Osteoblast (primary cell): Measurements from ENCODE around the gene SPATC1L. TPM values are rescaled to one million over a fixed set of nuclear protein-coding genes. Genes with fewer than 3 reads are reported as not detected.

Experiments used
- DNase-seq: peaks from one replicate; pipeline ENCODE4 v3.0.0; 2011; ENCODE audit warnings: low spot score, mixed read lengths; ENCODE audit not compliant: insufficient read length; ENCODE audit errors: missing footprints
- H2AFZ ChIP-seq: 2 replicates; pipeline ENCODE4 v1.6.0; 2011; ENCODE audit warnings: mild to moderate bottlenecking, low read length
- H3K27ac ChIP-seq: 2 replicates; pipeline ENCODE4 v1.5.1; 2011; ENCODE audit warnings: mild to moderate bottlenecking, low read depth, low read length, moderate library complexity
- H3K27me3 ChIP-seq: 2 replicates; pipeline ENCODE4 v1.6.0; 2012; ENCODE audit warnings: mild to moderate bottlenecking, control low read depth, inconsistent platforms, low read length, moderate library complexity; ENCODE audit not compliant: insufficient read depth
- H3K36me3 ChIP-seq: 2 replicates; pipeline ENCODE4 v1.5.1; 2011; ENCODE audit warnings: mild to moderate bottlenecking, low read length, control low read depth, moderate library complexity; ENCODE audit not compliant: insufficient read depth
- H3K4me1 ChIP-seq: 2 replicates; pipeline ENCODE4 v1.5.1; 2011; ENCODE audit warnings: mild to moderate bottlenecking, low read length, control low read depth, moderate library complexity; ENCODE audit not compliant: insufficient read depth
- H3K4me2 ChIP-seq: 2 replicates; pipeline ENCODE4 v1.6.0; 2011; ENCODE audit warnings: mild to moderate bottlenecking, low read length; ENCODE audit not compliant: insufficient read depth
- H3K4me3 ChIP-seq: fragments of 200-600 bp; sonication (generic); 3 replicates; pipeline ENCODE4 v1.5.1; 2012; ENCODE audit warnings: mild to moderate bottlenecking, low read length, inconsistent platforms; ENCODE audit not compliant: insufficient read depth
- H3K79me2 ChIP-seq: 2 replicates; pipeline ENCODE4 v1.6.0; 2012; ENCODE audit warnings: mild to moderate bottlenecking, low read length, control low read depth, inconsistent platforms; ENCODE audit not compliant: insufficient read depth
- H3K9me3 ChIP-seq: 2 replicates; pipeline ENCODE4 v1.5.1; 2011; ENCODE audit warnings: low read depth, low read length, control low read depth
- H4K20me1 ChIP-seq: 2 replicates; pipeline ENCODE4 v1.6.0; 2012; ENCODE audit warnings: mild to moderate bottlenecking, low read length, control low read depth; ENCODE audit not compliant: insufficient read depth
- total RNA-seq: library from RNA; depleted of rRNA; stranded (reverse); fragments of >200 nt; gene quantifications from 2 replicates; pipeline ENCODE4 v1.2.3, GENCODE V29; 2012
- TF ChIP-seq, protein P1 (sequence below): IDR thresholded peaks from 2 replicates; pipeline ENCODE4 v1.5.1; 2011; ENCODE audit warnings: mild to moderate bottlenecking, low read depth, low read length, moderate library complexity; ENCODE audit errors: extremely low read depth

SPATC1L gene
- total RNA-seq, 1 donor, result 6.9 TPM

DNA sequence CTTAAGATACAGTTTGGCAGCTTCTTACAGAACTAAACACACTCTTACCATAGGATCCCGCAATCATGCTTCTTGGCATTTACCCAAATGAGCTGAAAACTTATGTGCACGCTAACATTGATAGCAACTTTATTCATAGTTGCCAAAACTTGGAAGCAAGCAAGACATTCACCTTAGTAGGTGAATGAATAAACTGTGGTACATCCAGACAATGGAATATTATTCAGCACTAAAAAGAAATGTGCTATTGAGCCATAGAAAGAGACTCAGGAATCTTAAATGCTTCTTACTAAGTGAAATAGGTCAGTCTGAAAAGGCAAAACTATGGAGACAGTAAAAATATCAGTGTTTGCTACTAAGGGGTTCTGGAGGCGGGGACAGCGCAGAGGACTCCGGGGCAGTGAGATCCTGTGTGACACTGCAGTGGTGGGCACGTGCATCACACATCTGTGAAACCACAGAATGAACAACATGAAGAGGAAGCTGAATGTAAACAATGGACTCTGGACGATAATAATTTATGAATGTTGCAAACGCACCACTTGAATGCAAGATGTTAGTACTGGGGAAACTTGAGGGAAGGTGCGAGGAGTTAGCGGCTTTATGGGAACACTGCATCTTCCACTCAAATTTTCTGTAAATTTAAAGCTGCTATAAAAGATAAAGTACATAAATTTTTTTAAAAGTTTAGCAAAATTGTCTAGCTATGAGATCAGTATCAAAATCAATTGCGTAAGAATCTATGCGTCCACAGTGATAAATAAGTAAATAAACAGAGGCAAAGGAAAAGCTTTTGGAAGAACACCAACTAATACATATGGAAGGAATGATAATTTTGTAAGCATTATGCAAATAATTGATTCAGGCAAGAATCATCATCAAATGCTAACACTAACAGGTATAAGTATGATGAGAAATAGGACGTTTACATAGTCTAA is 15.4 kb upstream of the SPATC1L start:
- TF ChIP-seq, protein P1, sequence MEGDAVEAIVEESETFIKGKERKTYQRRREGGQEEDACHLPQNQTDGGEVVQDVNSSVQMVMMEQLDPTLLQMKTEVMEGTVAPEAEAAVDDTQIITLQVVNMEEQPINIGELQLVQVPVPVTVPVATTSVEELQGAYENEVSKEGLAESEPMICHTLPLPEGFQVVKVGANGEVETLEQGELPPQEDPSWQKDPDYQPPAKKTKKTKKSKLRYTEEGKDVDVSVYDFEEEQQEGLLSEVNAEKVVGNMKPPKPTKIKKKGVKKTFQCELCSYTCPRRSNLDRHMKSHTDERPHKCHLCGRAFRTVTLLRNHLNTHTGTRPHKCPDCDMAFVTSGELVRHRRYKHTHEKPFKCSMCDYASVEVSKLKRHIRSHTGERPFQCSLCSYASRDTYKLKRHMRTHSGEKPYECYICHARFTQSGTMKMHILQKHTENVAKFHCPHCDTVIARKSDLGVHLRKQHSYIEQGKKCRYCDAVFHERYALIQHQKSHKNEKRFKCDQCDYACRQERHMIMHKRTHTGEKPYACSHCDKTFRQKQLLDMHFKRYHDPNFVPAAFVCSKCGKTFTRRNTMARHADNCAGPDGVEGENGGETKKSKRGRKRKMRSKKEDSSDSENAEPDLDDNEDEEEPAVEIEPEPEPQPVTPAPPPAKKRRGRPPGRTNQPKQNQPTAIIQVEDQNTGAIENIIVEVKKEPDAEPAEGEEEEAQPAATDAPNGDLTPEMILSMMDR, result no peak
- Histone ChIP-seq H3K27ac (no peak overlapping the region), H4K20me1 (no peaks in the 10 kb centered on the region), H3K4me3 (no peak overlapping the region), H3K4me1 (no peaks in the 10 kb centered on the region), H3K36me3 (peaks cover 11% of the 10 kb centered on the region), H3K4me2 (no peak overlapping the region), H2AFZ (no peak overlapping the region), H3K27me3 (no peaks in the 10 kb centered on the region), H3K79me2 (no peaks in the 10 kb centered on the region), H3K9me3 (no peaks in the 10 kb centered on the region)
- no peak for DNase-seq

DNA sequence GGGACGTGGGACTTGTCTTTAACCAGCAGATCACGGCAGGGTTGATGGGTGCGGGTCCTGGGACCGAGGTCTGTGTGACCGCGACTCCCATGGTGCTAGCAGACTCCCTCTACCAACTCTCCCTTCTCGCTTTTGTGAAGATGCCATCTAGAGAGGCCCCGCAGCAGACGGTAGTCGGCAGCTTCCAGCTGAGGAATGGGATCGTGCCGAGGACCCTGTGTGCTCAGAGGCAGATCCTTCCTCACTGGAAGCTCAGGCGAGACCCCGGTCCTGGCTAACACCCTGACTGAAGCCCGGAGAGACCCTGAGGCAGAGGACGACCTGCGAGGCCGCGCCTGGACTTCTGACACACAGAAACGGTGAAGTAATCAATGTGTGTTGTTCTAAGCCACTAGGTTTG is 12.5 kb upstream of the SPATC1L start:
- TF ChIP-seq, protein P1, result no peak
- no peak overlapping the region for H3K27ac ChIP-seq
- no peaks in the 10 kb centered on the region for H3K4me1 ChIP-seq
- no peak overlapping the region for H3K4me2 ChIP-seq
- H3K79me2 ChIP-seq, result no peaks in the 10 kb centered on the region
- DNase-seq, result no peak
- no peak overlapping the region for H3K4me3 ChIP-seq
- no peak overlapping the region for H2AFZ ChIP-seq
- no peaks in the 10 kb centered on the region for H3K9me3 ChIP-seq
- H3K36me3 ChIP-seq, result peaks cover 22% of the 10 kb centered on the region
- no peaks in the 10 kb centered on the region for H4K20me1 ChIP-seq
- no peaks in the 10 kb centered on the region for H3K27me3 ChIP-seq

DNA sequence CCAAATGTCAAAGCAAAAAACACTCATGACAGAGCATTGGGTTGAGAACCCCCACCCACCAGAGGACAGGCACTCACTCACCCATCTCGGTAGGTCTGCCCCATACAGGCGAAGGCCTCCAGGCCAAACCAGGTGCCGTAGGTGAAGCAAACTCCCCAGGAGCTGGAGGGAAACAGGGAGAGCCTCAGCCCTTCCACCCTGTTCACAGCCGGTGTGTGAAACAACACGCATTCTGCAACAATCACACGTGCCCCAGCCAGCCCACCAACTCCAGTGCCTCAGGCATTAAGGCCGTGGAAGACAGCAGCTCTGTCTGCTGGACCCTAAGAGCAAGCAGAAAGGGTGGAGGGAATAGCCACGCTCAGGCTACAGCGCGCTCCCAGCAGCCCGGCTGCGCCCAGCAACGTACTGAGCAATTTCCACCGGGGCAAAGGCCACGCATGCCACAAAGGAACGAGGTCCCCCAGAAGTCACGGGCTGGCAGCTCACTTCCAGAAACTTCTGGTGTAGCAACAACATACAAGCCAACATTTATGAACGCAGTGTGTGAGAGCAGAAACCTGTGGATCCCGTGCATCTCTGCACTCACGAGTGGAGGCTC is 11.4 kb upstream of the SPATC1L start:
- Histone ChIP-seq H3K4me2 (no peak overlapping the region), H3K27me3 (no peaks in the 10 kb centered on the region), H3K27ac (no peak overlapping the region), H2AFZ (no peak overlapping the region), H3K4me1 (peaks cover 9% of the 10 kb centered on the region), H3K79me2 (no peaks in the 10 kb centered on the region), H3K36me3 (peaks cover 22% of the 10 kb centered on the region), H3K9me3 (no peaks in the 10 kb centered on the region), H4K20me1 (no peaks in the 10 kb centered on the region), H3K4me3 (no peak overlapping the region)
- DNase-seq, result no peak
- TF ChIP-seq, protein P1, result no peak
